Lung (tissue), 12 donors: ENCODE measurements around the gene ANKIB1. TPM values are rescaled to one million over a fixed set of nuclear protein-coding genes. Genes with fewer than 3 reads are reported as not detected.

Experiments
- ATAC-seq: fragments of 200-7000 bp; cut with Tn5 transposase; one replicate; pipeline ENCODE4 v1.9.1; 2020; ENCODE audit warnings: moderate number of reproducible peaks; ENCODE audit not compliant: insufficient read depth, low FRiP score
- DNase-seq, 3 donors: peaks; one replicate each; pipeline ENCODE4 v3.0.0-alpha.2; 2013 to 2017
- H3K27ac ChIP-seq, 2 donors: one replicate each; pipeline ENCODE4 v1.5.1; 2013; ENCODE audit warnings: mild to moderate bottlenecking in 2 of 2, moderate library complexity in 2 of 2, control low read depth in 1 of 2, inconsistent platforms in 1 of 2, low read depth in 1 of 2, low read length in 1 of 2
- H3K27me3 ChIP-seq, 3 donors: one replicate each; pipeline ENCODE4 v1.5.1; 2013; ENCODE audit warnings: low read length in 2 of 3; ENCODE audit not compliant: control insufficient read depth in 3 of 3, insufficient read depth in 3 of 3
- H3K36me3 ChIP-seq, 4 donors: one replicate each; pipeline ENCODE4 v1.5.1; 2013; ENCODE audit warnings: low read length in 4 of 4, mild to moderate bottlenecking in 1 of 4, moderate library complexity in 1 of 4; ENCODE audit not compliant: control insufficient read depth in 4 of 4, insufficient read depth in 4 of 4
- H3K4me1 ChIP-seq, 5 donors: one replicate each; pipeline ENCODE4 v1.5.1; 2013; ENCODE audit warnings: low read length in 5 of 5, mild to moderate bottlenecking in 2 of 5, moderate library complexity in 1 of 5; ENCODE audit not compliant: control insufficient read depth in 5 of 5, insufficient read depth in 5 of 5
- H3K4me3 ChIP-seq: one replicate; pipeline ENCODE4 v1.5.1; 2013; ENCODE audit warnings: mild to moderate bottlenecking, control low read depth, moderate library complexity
- H3K9ac ChIP-seq, 2 donors: one replicate each; pipeline ENCODE4 v1.5.1; 2013; ENCODE audit warnings: low read length in 2 of 2, control low read depth in 1 of 2; ENCODE audit not compliant: insufficient read depth in 1 of 2
- H3K9me3 ChIP-seq, 4 donors: one replicate each; pipeline ENCODE4 v1.5.1; 2013; ENCODE audit warnings: low read length in 3 of 4, mild to moderate bottlenecking in 1 of 4, moderate library complexity in 1 of 4; ENCODE audit not compliant: control insufficient read depth in 4 of 4, insufficient read depth in 3 of 4
- WGBS, 2 donors: extraction: QIAGEN DNeasy Blood & Tissue Kit; methylation state at CpG; one replicate each; pipeline ENCODE4 v1.1.7; 2013; 5-methylcytosine and 5-hydroxymethylcytosine counted together
- polyA plus RNA-seq, 2 donors: library from polyadenylated mRNA; stranded (reverse); fragments of 200-250 nt; gene quantifications; one replicate each; pipeline ENCODE4 v1.2.1, GENCODE V29; 2013
- total RNA-seq, 2 donors: library from RNA; depleted of rRNA in 1 of 2; stranded (reverse); fragments of >200 nt in 1 of 2; gene quantifications; one replicate each; pipeline ENCODE4 v1.2.1, GENCODE V29; 2014 to 2021
- TF ChIP-seq, protein P1 (sequence below): IDR thresholded peaks from 2 replicates; pipeline ENCODE4 v1.5.1; 2012; ENCODE audit warnings: mild to moderate bottlenecking; ENCODE audit errors: control extremely low read depth, extremely low read depth
- donor health status: control.
- donor health status: control.
- donor health status: Bipolar disorder and iron deficiency.
- donor health status: healthy.
- donor health status: DM: yes; HTN: yes; CAD: no.

The ANKIB1 gene
- total and polyA plus RNA-seq, 4 donors, result 9.4 to 47.0 (median 23.7) TPM

DNA sequence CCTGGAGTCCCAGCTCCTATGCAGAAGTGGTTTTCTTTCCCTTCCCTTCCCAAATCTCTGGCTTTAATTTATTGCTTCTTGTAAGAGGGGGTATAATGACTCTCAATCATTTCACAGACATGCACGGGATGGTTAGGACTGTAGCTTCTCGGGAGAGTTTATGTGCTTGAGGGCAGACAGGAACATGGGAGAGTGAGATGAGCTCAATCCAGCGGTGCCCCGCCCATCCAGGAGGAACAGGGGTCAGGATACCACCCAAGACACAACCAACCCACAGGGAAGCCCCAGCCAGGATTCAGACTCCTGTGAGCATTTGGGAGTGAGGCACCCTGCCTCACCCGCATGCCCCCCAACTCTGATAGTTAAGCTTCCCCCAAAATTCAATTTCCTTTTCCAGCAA, 167.8 kb downstream of the ANKIB1 start:
- H3K4me1 ChIP-seq, result no peaks in the 10 kb centered on the region
- no peaks in the 10 kb centered on the region for H3K36me3 ChIP-seq
- ATAC-seq, result no peak
- no peaks in the 10 kb centered on the region for H3K9me3 ChIP-seq
- WGBS, 2 donors, result 66 to 69% methylated on average over 5 of the region's 5 CpGs
- TF ChIP-seq, protein P1, sequence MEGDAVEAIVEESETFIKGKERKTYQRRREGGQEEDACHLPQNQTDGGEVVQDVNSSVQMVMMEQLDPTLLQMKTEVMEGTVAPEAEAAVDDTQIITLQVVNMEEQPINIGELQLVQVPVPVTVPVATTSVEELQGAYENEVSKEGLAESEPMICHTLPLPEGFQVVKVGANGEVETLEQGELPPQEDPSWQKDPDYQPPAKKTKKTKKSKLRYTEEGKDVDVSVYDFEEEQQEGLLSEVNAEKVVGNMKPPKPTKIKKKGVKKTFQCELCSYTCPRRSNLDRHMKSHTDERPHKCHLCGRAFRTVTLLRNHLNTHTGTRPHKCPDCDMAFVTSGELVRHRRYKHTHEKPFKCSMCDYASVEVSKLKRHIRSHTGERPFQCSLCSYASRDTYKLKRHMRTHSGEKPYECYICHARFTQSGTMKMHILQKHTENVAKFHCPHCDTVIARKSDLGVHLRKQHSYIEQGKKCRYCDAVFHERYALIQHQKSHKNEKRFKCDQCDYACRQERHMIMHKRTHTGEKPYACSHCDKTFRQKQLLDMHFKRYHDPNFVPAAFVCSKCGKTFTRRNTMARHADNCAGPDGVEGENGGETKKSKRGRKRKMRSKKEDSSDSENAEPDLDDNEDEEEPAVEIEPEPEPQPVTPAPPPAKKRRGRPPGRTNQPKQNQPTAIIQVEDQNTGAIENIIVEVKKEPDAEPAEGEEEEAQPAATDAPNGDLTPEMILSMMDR, result no peak
- H3K4me3 ChIP-seq, result no peak overlapping the region
- no peaks in the 10 kb centered on the region for H3K27me3 ChIP-seq
- H3K9ac ChIP-seq, result no peak overlapping the region
- DNase-seq, result no peak
- H3K27ac ChIP-seq, result no peak overlapping the region

GRCh38 chr7:92415225-92415624, 169.5 kb downstream of the ANKIB1 start:
- Histone ChIP-seq H3K27me3 (no peaks in the 10 kb centered on the region), H3K4me3 (no peak overlapping the region), H3K4me1 (no peaks in the 10 kb centered on the region), H3K27ac (no peak overlapping the region), H3K9me3 (no peaks in the 10 kb centered on the region), H3K36me3 (no peaks in the 10 kb centered on the region), H3K9ac (no peak overlapping the region)
- WGBS, 2 donors, result 76 to 83% methylated on average over 5 of the region's 5 CpGs
- no peak for ATAC-seq
- DNase-seq, result no peak
- TF ChIP-seq, protein P1, result no peak

DNA sequence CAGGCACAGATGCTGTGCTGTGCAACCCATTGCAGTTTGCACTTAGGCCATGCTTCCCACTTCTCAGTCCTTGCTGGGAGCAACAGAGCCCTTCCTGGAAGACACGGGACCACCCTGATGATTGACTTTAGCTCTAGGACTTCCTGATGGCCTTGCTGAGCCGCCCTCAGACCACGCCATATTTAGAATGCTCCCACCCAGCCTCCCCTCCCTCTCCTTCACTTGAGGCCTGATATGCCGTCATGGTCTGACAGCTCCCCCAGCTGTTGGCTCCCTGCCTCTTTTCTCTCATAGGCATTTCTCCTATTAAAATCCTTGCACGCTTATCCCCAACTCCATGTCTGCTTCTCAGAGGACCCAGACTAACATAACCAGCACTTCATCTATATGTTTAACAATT, 172.1 kb downstream of the ANKIB1 start:
- WGBS, 2 donors, result 84 to 87% methylated on average over 5 of the region's 5 CpGs
- no peaks in the 10 kb centered on the region for H3K9me3 ChIP-seq

More for the DNA sequence above, 172.1 kb downstream of the ANKIB1 start:
- no peak for DNase-seq
- Histone ChIP-seq H3K27ac (no peak overlapping the region), H3K9ac (no peak overlapping the region), H3K36me3 (no peaks in the 10 kb centered on the region), H3K4me1 (peaks cover 0 to 4% (median 0%) of the 10 kb centered on the region in 5 donors), H3K4me3 (no peak overlapping the region), H3K27me3 (no peaks in the 10 kb centered on the region)
- TF ChIP-seq, protein P1, result no peak
- no peak for ATAC-seq
